HG03575 (cell line): Measurements from ENCODE around the gene GCFC2.

Experiments
- ATAC-seq: cut with Tn5 transposase; IDR thresholded peaks from one replicate; pipeline ENCODE4 v1.9.1; 2021; ENCODE audit not compliant: unreplicated experiment, insufficient number of reproducible peaks, low FRiP score; ENCODE audit errors: extremely low read depth

The GCFC2 gene

GRCh38 chr2:75634945-75635344 lies 75.8 kb downstream of the GCFC2 start:
- ATAC-seq = no peak

- no peak for ATAC-seq
These were observed 77.1 kb downstream of the GCFC2 start for GRCh38 chr2:75633620-75634019.

GRCh38 chr2:75632813-75633212 lies 77.9 kb downstream of the GCFC2 start:
- ATAC-seq = no peak

- no peak for ATAC-seq
These were observed 78.5 kb downstream of the GCFC2 start for GRCh38 chr2:75632091-75632701.

GRCh38 chr2:75627902-75628504 lies 82.7 kb downstream of the GCFC2 start:
- ATAC-seq = peak; percentile 50

GRCh38 chr2:75622929-75623328 lies 87.8 kb downstream of the GCFC2 start:
- no peak for ATAC-seq

- ATAC-seq = no peak
These were observed 88.2 kb downstream of the GCFC2 start for GRCh38 chr2:75622500-75622899.

- no peak for ATAC-seq
These were observed 89.5 kb downstream of the GCFC2 start for GRCh38 chr2:75621228-75621627.

- no peak for ATAC-seq
These were observed 90.6 kb downstream of the GCFC2 start for GRCh38 chr2:75619956-75620740.

GRCh38 chr2:75616933-75617332 lies 93.8 kb downstream of the GCFC2 start:
- no peak for ATAC-seq

GRCh38 chr2:75616406-75616805 lies 94.3 kb downstream of the GCFC2 start:
- no peak for ATAC-seq

- ATAC-seq = no peak
These were observed 96.5 kb downstream of the GCFC2 start for GRCh38 chr2:75614162-75614651.

- ATAC-seq = no peak
These were observed 97.9 kb downstream of the GCFC2 start for GRCh38 chr2:75612862-75613243.
